Hematopoietic multipotent progenitor cell treated with erythropoietin and hydrocortisone succinate and interleukin-3 and kit ligand, for 17 days (in vitro differentiated cells): ENCODE data around the gene ADSS2.
"Not testable (repeated sequence)": the region's sequence is repeated elsewhere in the genome, so short reads cannot be mapped to it uniquely, and the experiment has no call there.

Source experiments
- DNase-seq: peaks from one replicate; pipeline ENCODE4 v3.0.0-alpha.2; 2015; ENCODE audit warnings: low spot score

ADSS2 gene

GRCh38 chr1:244395965-244396364 lies 55.7 kb downstream of the ADSS2 start:
- DNase-seq = no peak

- no peak for DNase-seq
These were observed 56.6 kb downstream of the ADSS2 start for GRCh38 chr1:244394826-244395765.

- no peak for DNase-seq
These were observed 57.4 kb downstream of the ADSS2 start for GRCh38 chr1:244394346-244394745.

- DNase-seq = no peak
These were observed 58.0 kb downstream of the ADSS2 start for GRCh38 chr1:244393604-244394176.

DNA sequence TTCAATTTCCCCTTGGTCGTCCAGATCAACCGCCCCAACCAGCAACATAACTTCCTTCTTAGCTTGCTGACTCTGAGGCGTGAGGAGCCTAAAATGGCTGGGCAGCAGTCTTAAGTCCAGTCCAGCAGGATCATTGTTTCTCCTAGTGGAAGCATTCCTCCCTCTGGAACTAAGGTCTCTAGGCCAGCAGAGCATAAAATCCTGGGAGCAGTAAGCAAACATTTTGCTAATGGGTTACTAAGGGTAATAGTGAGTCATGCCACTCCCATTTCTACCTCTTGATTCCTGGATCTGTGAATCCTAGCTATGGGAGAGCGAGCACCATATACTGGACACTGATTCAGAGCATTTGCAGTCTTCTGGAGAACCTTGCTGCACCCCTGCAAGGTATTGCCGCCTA lies 59.9 kb downstream of the ADSS2 start:
- no peak for DNase-seq

DNA sequence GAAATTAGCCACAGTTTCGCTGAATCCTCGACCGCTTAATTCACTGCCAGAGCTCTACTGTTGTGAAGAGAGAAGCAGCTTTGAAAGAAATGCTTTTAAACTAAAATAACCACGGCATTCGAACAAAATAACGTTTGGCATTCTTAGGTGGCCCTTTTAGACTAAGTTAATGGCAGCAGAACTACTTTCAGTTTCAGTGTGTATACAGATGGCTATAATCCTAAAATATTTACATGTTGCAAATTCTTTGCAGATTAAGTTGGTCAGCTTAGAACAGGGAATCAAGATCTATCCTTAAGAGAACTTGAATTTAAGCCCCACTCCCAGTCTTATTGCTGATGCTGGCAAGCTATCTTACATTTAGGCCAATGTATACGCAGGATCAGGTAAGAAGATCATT lies 62.7 kb downstream of the ADSS2 start:
- no peak for DNase-seq

- no peak for DNase-seq
These were observed 64.3 kb downstream of the ADSS2 start for GRCh38 chr1:244387415-244387814.

- DNase-seq = no peak
These were observed 65.1 kb downstream of the ADSS2 start for GRCh38 chr1:244386595-244386994.

DNA sequence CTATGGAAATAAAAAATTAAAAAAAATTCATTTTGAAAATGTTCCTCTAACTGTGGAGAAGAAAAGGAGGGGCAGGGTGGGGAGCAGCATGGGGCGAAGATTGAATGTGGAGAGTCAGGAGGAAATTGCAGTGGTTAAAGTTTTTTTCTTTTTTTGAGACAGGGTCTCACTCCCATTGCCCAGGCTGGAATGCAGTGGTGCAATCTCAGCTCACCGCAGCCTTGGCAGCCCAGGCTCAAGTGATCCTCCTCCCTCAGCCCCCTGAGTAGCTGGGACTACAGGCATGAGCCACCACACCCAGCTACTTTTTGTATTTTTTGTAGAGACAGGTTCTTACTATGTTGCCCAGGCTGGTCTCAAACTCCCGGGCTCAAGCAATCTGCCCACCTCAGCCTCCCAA lies 67.6 kb downstream of the ADSS2 start:
- no peak for DNase-seq

- DNase-seq = no peak
These were observed 68.3 kb downstream of the ADSS2 start for GRCh38 chr1:244383278-244383884.

DNA sequence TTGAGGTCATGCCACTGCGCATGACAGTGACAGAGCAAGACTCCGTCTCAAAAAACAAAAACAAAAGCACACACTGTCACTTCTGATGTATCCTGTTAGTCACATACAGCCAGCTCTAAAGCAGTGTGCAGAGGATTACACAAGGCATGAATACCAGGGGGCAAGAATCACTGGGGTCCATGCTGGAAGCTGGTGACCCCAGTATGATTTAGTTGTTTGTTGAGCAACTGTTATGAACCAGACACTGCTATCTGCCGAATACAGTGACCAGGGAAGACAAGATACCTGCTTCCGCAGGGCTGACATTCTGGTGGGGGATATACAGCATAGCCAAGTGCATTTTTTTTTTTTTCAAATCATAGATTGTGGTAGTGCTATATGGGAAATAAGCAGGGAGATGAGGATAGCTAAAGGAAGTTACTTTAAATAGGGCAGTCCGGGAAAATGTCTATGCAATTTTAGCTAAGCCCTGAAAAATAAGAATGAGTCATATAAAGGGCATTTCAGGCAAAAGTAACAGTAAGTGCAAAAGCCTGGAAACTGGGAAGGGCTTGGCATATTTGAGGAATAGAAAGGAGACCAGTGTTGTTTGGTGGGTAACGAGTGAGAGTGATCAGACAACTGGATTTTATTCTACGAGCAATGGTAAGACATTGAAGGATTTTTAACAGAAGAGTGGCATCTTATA lies 69.7 kb downstream of the ADSS2 start:
- no peak for DNase-seq

- no peak for DNase-seq
These were observed 75.6 kb downstream of the ADSS2 start for GRCh38 chr1:244376126-244376525.

- no peak for DNase-seq
These were observed 76.7 kb downstream of the ADSS2 start for GRCh38 chr1:244375051-244375450.

- DNase-seq = not testable (repeated sequence)
These were observed 77.2 kb downstream of the ADSS2 start for GRCh38 chr1:244374484-244374883.

DNA sequence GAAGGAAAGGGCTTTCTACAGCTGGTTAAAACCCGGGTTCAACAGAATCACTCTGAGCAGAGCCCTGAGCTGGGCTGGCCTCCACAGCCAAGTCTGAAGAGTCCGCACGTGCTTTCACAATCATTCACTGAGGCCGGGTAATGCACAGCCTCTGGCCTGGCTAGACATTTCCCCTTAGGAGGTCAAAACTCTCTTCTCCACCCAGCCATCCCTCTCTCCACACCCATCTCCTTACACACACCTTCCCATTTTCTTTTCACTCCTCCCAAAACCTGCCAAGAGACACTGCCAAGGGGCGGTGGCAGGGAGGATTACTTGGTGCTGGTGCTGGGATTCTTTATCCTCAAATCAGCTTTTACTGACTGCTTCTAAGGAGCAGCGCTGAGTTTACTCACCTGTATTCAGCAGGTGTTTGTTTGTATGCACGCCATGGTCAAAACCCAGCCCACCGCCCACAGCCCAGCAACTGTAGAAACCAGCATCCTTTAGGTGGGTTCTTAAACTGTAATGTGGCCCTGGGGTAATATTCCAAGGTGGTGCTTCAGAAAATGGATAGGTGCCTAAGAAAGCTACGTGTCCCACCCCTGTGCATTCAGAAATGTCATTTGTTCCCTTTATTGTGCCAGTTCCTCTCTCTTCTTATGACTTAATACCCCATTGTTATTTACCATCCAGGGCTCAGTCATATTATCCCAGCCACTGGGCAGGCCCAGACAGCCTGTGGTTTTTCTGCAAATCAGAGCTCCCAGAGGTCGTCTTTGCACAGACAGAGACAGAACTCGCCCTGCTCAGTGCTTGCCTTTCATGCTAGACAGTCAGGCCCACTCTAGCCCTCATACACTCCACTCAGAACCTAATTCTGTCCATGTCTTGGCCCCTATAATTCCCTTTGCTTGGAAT lies 80.2 kb downstream of the ADSS2 start:
- DNase-seq = no peak

- DNase-seq = no peak
These were observed 81.6 kb downstream of the ADSS2 start for GRCh38 chr1:244370060-244370637.

- DNase-seq = no peak
These were observed 82.3 kb downstream of the ADSS2 start for GRCh38 chr1:244369256-244370057.

GRCh38 chr1:244368279-244368678 lies 83.4 kb downstream of the ADSS2 start:
- no peak for DNase-seq

GRCh38 chr1:244367399-244368114 lies 84.2 kb downstream of the ADSS2 start:
- DNase-seq = no peak

DNA sequence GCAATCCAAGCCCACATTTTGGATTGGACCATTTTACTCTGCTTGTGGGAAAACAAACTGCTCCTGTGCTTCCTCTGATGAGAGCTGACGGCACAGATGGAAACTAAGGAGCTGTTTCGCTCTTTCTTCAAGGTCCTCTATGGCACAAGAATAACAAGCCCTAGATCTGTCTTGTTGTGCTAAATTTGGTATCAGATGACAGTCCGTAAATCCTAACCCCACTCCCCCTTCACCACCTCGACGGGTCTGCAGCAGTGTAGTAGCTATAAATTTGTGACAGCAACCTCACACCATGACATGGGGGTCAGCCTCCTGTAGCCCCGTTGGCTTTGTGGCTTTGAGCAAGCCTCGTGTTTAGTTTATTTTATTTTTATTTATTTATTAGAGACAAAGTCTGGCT lies 85.9 kb downstream of the ADSS2 start:
- DNase-seq = no peak
